Fibroblast of mammary gland (primary cell): Measurements from ENCODE around the gene BAMBI.
A peak's percentile ranks its signal among the peaks of the same experiment; 100 is the strongest.

Experiments
- DNase-seq: peaks from one replicate; pipeline ENCODE4 v3.0.0-alpha.2; 2010; ENCODE audit warnings: low read depth
- H3K4me3 ChIP-seq: 2 replicates; pipeline ENCODE4 v1.5.1; 2011; ENCODE audit warnings: low read depth, mild to moderate bottlenecking, low read length, moderate library complexity; ENCODE audit not compliant: control insufficient read depth
- TF ChIP-seq, protein P1 (sequence below): conservative IDR thresholded peaks from 2 replicates; pipeline ENCODE4 v1.5.1; 2011; ENCODE audit warnings: low read depth, low read length, inconsistent platforms; ENCODE audit not compliant: control insufficient read depth, insufficient read depth

Gene BAMBI

DNA sequence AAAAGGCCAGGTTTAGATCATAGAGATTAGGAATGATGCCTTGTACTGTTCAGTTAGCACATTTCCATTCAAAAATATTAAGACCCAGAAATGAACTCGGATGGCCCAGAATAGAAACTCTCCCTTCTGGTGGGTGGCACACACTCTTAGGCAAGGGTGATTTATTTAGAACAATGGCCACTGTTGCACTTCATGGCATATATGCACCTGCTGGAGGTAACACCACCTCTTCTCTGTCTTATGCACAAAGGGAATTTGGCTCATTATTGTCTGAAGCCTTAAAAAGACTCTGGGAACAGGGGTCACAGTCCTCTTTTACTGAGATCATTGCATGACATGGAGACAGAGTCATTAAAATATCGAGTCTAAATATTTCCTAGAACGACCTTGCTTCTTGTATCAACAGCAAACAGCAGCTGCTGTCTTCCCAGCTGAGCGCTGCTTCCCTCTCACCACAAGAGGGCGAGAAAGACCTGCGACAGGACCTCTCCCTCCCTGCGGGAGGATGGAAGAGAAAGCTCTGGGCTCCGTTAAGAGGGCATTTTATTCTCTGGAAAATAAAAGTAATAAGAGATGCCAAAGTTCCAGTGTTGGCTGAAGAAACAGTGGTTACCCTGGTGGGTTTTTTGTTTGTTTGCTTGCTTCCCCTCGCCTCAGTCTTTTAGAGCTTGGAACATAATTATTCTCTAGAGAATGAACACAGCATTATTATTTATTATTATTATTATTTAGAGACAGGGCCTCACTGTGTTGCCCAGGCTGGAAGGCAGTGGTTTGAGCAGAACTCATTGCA is 13.5 kb upstream of the BAMBI start:
- H3K4me3 ChIP-seq: no peak overlapping the region
- TF ChIP-seq, protein P1, sequence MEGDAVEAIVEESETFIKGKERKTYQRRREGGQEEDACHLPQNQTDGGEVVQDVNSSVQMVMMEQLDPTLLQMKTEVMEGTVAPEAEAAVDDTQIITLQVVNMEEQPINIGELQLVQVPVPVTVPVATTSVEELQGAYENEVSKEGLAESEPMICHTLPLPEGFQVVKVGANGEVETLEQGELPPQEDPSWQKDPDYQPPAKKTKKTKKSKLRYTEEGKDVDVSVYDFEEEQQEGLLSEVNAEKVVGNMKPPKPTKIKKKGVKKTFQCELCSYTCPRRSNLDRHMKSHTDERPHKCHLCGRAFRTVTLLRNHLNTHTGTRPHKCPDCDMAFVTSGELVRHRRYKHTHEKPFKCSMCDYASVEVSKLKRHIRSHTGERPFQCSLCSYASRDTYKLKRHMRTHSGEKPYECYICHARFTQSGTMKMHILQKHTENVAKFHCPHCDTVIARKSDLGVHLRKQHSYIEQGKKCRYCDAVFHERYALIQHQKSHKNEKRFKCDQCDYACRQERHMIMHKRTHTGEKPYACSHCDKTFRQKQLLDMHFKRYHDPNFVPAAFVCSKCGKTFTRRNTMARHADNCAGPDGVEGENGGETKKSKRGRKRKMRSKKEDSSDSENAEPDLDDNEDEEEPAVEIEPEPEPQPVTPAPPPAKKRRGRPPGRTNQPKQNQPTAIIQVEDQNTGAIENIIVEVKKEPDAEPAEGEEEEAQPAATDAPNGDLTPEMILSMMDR: peak; percentile 99
- peak; percentile 80 for DNase-seq

DNA sequence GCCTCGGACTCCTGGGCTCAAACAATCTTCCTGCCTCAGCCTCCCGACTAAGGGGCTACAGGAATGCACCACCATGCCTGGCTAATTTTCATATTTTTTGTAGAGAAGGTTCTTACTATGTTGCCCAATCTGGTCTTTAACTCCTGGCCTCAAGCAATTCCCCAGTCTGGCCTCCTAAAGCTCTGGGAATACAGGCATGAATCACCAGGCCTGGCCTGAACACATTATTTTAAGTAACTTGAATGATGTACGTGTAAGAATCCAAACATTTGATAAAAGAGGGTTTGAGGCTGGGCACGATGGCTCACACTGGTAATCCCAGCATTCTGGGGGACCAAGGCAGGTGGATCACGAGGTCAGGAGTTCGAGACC is 13.0 kb upstream of the BAMBI start:
- peak; percentile 65 for DNase-seq
- TF ChIP-seq, protein P1: no peak
- H3K4me3 ChIP-seq: no peak overlapping the region

DNA sequence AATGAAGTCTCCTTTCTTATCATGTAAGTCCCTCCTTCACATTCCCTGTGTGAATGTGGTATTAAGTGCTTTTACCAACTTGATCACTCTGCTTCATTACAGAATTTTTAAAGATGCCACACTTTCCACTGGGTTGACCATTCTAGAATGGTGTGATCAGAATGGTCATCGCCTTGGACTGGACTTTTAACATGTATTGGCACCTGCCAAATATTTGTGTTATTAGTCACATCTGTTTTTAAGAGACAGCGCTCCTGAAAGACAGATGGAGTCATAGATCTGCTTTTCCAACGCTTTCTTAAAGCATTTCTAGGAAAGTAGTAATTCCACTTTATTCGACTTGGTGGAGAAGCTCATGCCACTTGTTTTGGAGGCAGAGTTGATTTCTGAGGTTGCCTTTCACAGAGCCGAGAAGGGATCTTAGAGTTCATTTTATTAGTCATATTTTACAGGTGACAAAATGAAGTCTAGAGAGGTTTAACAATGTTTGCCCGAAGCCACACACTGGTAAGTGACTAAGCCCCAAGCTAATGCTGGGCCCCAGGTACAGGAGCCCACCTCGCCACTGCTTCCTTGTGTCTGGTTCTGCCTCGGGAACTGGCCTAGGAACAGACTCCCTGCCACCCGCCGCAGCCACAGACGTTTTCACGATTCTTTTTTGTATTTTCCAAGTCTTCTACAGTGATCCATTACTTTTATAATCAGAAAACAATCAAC is 10.4 kb upstream of the BAMBI start:
- TF ChIP-seq, protein P1: no peak
- no peak overlapping the region for H3K4me3 ChIP-seq
- no peak for DNase-seq

DNA sequence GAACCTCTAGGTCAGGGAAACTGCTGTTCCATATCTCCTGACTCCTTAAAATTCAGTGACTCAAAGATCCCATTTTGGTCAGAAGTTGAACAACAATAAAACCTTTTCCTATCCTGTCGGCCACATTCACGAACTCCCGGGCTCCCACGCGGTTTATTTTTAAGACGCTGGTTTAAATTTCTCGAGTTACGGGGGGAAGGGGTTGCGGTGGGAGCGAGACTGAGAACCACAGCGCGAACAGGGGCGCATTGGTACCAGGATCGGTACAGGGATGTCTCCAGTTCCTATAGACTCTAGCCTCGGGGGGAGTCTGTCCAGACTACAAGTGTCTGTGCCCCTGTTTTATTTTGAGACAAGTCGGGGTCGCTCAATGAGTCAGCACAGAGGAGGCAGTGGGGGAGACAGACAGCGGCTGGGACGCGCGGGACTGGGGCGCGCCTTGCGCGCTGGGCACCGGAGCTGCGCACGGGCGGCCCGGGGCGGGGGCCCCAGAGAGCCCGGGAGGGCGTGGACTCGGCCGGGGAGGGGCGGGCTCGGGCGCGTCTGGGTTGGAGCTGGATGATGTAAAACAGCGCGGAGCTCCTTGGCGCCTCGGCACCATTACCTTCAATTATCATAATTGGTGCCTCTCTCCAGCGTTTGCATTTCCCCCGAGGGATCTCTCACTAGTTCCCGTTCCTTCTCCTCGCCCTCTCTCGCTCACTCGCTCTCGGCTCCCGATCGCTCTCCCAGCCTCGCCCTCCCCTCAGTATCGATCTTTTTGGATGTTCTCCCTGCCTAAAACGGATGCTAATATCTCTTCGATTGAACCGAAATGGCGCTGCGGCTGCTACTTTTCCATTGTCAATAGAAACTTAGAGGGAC is 8.7 kb upstream of the BAMBI start:
- TF ChIP-seq, protein P1: no peak
- H3K4me3 ChIP-seq: peak overlapping the region; percentile 37
- DNase-seq: no peak

DNA sequence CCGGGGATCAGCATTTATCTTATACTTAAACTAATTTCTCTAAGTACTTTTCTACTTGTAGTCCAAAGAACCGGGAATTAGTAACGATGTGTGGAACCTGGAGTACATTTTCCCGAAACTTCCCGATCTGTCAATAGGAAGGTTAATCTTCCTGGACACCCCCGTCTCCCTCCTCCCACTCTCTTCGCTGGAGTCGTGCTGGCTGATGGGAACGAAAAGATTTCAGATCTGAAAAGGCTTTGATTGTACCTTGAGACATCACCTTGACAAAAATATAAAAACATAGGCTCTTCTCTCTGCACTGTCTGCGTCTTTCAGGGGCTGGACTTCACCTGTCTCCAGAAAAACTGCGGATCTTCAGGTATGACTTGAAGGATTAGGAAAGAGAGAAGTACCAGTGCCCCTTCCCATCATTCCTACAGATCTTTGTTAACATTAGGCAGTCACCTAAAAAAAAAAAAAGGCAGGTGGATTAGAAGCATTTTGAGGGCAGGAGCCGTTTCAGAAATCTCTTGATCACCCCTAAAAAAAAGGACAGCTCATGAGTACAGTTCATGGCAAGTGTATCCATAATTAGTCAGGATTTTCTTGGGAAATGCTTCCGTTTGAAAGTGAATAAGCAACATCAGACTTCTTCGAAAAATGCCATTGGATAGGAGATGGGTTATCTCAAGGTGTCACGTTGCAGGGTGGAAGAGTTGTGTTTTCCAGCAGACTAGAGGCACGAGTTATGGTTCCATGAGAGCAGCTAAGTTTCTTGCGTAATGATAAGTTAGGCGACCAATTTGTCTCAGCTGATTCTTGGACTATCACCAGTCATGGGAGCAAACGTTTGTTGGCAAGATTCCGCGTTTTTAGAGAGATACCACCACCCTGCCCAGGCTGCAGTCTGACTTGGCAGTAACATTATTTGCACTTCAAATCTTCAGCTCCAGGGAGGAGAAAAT is 7.8 kb upstream of the BAMBI start:
- no peak for DNase-seq

More for the DNA sequence above, 7.8 kb upstream of the BAMBI start:
- TF ChIP-seq, protein P1: no peak
- peak overlapping the region; percentile 37 for H3K4me3 ChIP-seq
